Measurements from ENCODE around the gene LPP.

Gene LPP

GRCh38 chr3:188745031-188745430 lies 591.1 kb downstream of the LPP start:
- H3K9me2 ChIP-seq (replicated peaks; ENCODE audit: insufficient read depth, low read length): no peaks in the 10 kb centered on the region
- H3K27me3 ChIP-seq (ENCODE audit: low read length): no peaks in the 10 kb centered on the region
- no peaks in the 10 kb centered on the region for H3F3A ChIP-seq (ENCODE audit: insufficient read depth)
- no peak overlapping the region for H2AFZ ChIP-seq (ENCODE audit: low read depth, low read length, severe bottlenecking)
- H3K9me3 ChIP-seq (ENCODE audit: insufficient read depth, low read length): no peaks in the 10 kb centered on the region
- TF ChIP-seq EZH2phosphoT487 (conservative IDR thresholded peaks at IDR 0.05; ENCODE audit: low read length) (no peak), CTCF (IDR thresholded peaks at IDR 0.05; ENCODE audit: insufficient read depth, low read length, poor library complexity, severe bottlenecking) (no peak)
- H3K27ac ChIP-seq (ENCODE audit: low read depth, low read length): no peak overlapping the region
- H4K20me1 ChIP-seq (ENCODE audit: low read depth, low read length): no peaks in the 10 kb centered on the region
- H3K4me3 ChIP-seq (ENCODE audit: insufficient read depth, low read length, poor library complexity, severe bottlenecking): no peak overlapping the region
- H3K4me2 ChIP-seq (ENCODE audit: low read depth, low read length, poor library complexity, severe bottlenecking): no peak overlapping the region
- H3K79me2 ChIP-seq (ENCODE audit: insufficient read depth, low read length): no peaks in the 10 kb centered on the region
- no peak overlapping the region for H3K9ac ChIP-seq (ENCODE audit: low read length)
- H3K36me3 ChIP-seq (ENCODE audit: low read length): no peaks in the 10 kb centered on the region

- H2AFZ ChIP-seq (ENCODE audit: low read depth, low read length, severe bottlenecking): no peak overlapping the region
- no peaks in the 10 kb centered on the region for H3K9me3 ChIP-seq (ENCODE audit: insufficient read depth, low read length)
- H3K4me3 ChIP-seq (ENCODE audit: insufficient read depth, low read length, poor library complexity, severe bottlenecking): no peak overlapping the region
- no peak overlapping the region for H3K9ac ChIP-seq (ENCODE audit: low read length)
- TF ChIP-seq CTCF (IDR thresholded peaks at IDR 0.05; ENCODE audit: insufficient read depth, low read length, poor library complexity, severe bottlenecking): no peak
- no peak for TF ChIP-seq EZH2phosphoT487 (conservative IDR thresholded peaks at IDR 0.05; ENCODE audit: low read length)
- no peaks in the 10 kb centered on the region for H3K9me2 ChIP-seq (replicated peaks; ENCODE audit: insufficient read depth, low read length)
- H3K79me2 ChIP-seq (ENCODE audit: insufficient read depth, low read length): no peaks in the 10 kb centered on the region
- peaks cover 5% of the 10 kb centered on the region; the same call in 1 of the 2 replicates for H3F3A ChIP-seq (ENCODE audit: insufficient read depth)
- no peak overlapping the region for H3K27ac ChIP-seq (ENCODE audit: low read depth, low read length)
- H3K36me3 ChIP-seq (ENCODE audit: low read length): no peaks in the 10 kb centered on the region
- H3K27me3 ChIP-seq (ENCODE audit: low read length): no peaks in the 10 kb centered on the region
- no peaks in the 10 kb centered on the region for H4K20me1 ChIP-seq (ENCODE audit: low read depth, low read length)
- H3K4me2 ChIP-seq (ENCODE audit: low read depth, low read length, poor library complexity, severe bottlenecking): no peak overlapping the region
These were observed 592.4 kb downstream of the LPP start for GRCh38 chr3:188746291-188746783.

DNA sequence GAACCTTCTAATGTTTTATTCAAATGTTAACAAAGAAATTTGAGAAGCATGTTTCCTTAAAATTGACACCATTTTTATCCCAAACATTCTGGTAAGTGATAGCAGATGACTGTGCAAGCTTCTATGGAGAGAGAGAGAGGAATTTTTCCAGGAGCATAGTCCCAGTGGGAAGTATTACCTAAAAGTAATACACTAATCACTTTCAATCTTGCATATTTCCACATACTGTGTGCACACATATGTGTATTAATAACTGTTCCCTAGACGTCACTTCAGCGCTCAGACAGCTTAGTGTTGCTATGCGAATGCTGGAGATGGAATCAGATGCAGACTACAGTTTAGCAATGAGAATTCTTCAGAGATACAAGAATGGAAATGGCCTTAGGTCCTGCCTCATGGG lies 593.5 kb downstream of the LPP start:
- Histone ChIP-seq H3F3A (ENCODE audit: insufficient read depth) (peaks cover 16% of the 10 kb centered on the region), H3K4me3 (ENCODE audit: insufficient read depth, low read length, poor library complexity, severe bottlenecking) (no peak overlapping the region), H3K9ac (ENCODE audit: low read length) (no peak overlapping the region), H3K27me3 (ENCODE audit: low read length) (no peaks in the 10 kb centered on the region), H4K20me1 (ENCODE audit: low read depth, low read length) (no peaks in the 10 kb centered on the region), H3K9me3 (ENCODE audit: insufficient read depth, low read length) (no peaks in the 10 kb centered on the region), H3K79me2 (ENCODE audit: insufficient read depth, low read length) (no peaks in the 10 kb centered on the region), H3K4me2 (ENCODE audit: low read depth, low read length, poor library complexity, severe bottlenecking) (no peak overlapping the region), H3K9me2 (replicated peaks; ENCODE audit: insufficient read depth, low read length) (no peaks in the 10 kb centered on the region), H3K27ac (ENCODE audit: low read depth, low read length) (no peak overlapping the region), H2AFZ (ENCODE audit: low read depth, low read length, severe bottlenecking) (no peak overlapping the region), H3K36me3 (ENCODE audit: low read length) (no peaks in the 10 kb centered on the region)
- no peak for TF ChIP-seq EZH2phosphoT487 (conservative IDR thresholded peaks at IDR 0.05; ENCODE audit: low read length)
- TF ChIP-seq CTCF (IDR thresholded peaks at IDR 0.05; ENCODE audit: insufficient read depth, low read length, poor library complexity, severe bottlenecking): no peak

Data from SU-DHL-6 (cell line).